HCT116 (cell line): ENCODE measurements around the gene ATAD3A. TPM values are rescaled to one million over a fixed set of nuclear protein-coding genes. Genes with fewer than 3 reads are reported as not detected.

Experiments
- ATAC-seq: fragments of 200-7000 bp; cut with Tn5 transposase; 2 replicates; pipeline ENCODE4 v1.9.1; 2020; ENCODE audit warnings: mild to moderate bottlenecking, moderate library complexity
- BruUV-seq: library from RNA; stranded (reverse); fragments of 400-500 nt; replicated peaks from 2 replicates; lab custom pipeline; 2021; lab: Mats Ljungman, UMichigan
- CTCF ChIA-PET: fragments of 300-600 bp; sonication (Branson Sonifier 250); formaldehyde crosslinking; loops from one replicate; lab custom pipeline; 2021; ENCODE audit warnings: antibody characterized with exemption; lab: Charles Lee
- POLR2A ChIA-PET: fragments of 300-600, 350-600 bp; sonication (Branson Sonifier 250); formaldehyde crosslinking; loops from one replicate; lab custom pipeline; 2021; ENCODE audit warnings: antibody characterized with exemption; lab: Charles Lee
- RAD21 ChIA-PET, 2 experiments: fragments of 300-600 bp; sonication (Branson Sonifier 250); formaldehyde crosslinking; loops; one replicate each; lab custom pipeline; 2023; ENCODE audit warnings: low total read pairs in 2 of 2; ENCODE audit not compliant: uncharacterized antibody in 2 of 2, unreplicated experiment in 2 of 2, low non-redundant PET in 1 of 2; lab: Charles Lee
- DNase-seq: peaks from one replicate; pipeline ENCODE4 v3.0.0-alpha.2; 2010; ENCODE audit warnings: low read depth, low spot score
- H2AFZ ChIP-seq: fragments of 200-600 bp; shearing (Covaris generic), sonication (generic); 2 replicates; pipeline ENCODE4 v1.6.1; 2017; ENCODE audit warnings: low read depth, mixed run types, mixed read lengths, antibody characterized with exemption, low read length; ENCODE audit not compliant: poor library complexity, severe bottlenecking
- H3K27ac ChIP-seq: 2 replicates; pipeline ENCODE4 v1.5.1; 2012; ENCODE audit warnings: low read depth, low read length
- H3K27me3 ChIP-seq: fragments of 200-600 bp; sonication (generic); 2 replicates; pipeline ENCODE4 v1.6.1; 2016; ENCODE audit warnings: mixed run types, low read length, mixed read lengths; ENCODE audit not compliant: insufficient read depth
- H3K36me3 ChIP-seq, 2 experiments: fragments of 200-500 bp in 1 of 2; fragments of 200-600 bp in 1 of 2; sonication (Bioruptor generic) in 1 of 2; sonication (generic) in 1 of 2; 2 replicates each; pipeline versions ENCODE4 v1.5.1 to v1.6.1; 2014 to 2016; ENCODE audit warnings: low read length in 2 of 2, inconsistent platforms in 1 of 2, mixed read lengths in 1 of 2, mixed run types in 1 of 2; ENCODE audit not compliant: insufficient read depth in 2 of 2, control insufficient read depth in 1 of 2
- H3K4me1 ChIP-seq, 2 experiments: fragments of 200-600 bp in 1 of 2; sonication (generic) in 1 of 2; 2 replicates each; pipeline versions ENCODE4 v1.5.1 to v1.6.1; 2012 to 2017; ENCODE audit warnings: low read length in 2 of 2, inconsistent platforms in 1 of 2, mild to moderate bottlenecking in 1 of 2, mixed read lengths in 1 of 2, mixed run types in 1 of 2, moderate library complexity in 1 of 2; ENCODE audit not compliant: insufficient read depth in 2 of 2, control insufficient read depth in 1 of 2
- H3K4me2 ChIP-seq: fragments of 200-600 bp; sonication (generic); 2 replicates; pipeline ENCODE4 v1.6.1; 2017; ENCODE audit warnings: mixed run types, low read length, mixed read lengths
- H3K4me3 ChIP-seq, 2 experiments: fragments of 200-600 bp in 1 of 2; sonication (generic) in 1 of 2; replicated peaks in 1 of 2; 2 replicates each; pipeline ENCODE4 v1.5.1; 2011 to 2016; ENCODE audit warnings: low read length in 2 of 2, control low read depth in 1 of 2, low read depth in 1 of 2, mild to moderate bottlenecking in 1 of 2, mixed read lengths in 1 of 2, mixed run types in 1 of 2
- H3K79me2 ChIP-seq: fragments of 200-600 bp; sonication (generic); 2 replicates; pipeline ENCODE4 v1.6.1; 2017; ENCODE audit warnings: mild to moderate bottlenecking, mixed run types, low read length, moderate library complexity, mixed read lengths; ENCODE audit not compliant: insufficient read depth
- H3K9ac ChIP-seq: fragments of 200-600 bp; sonication (generic); 2 replicates; pipeline ENCODE4 v1.6.1; 2016; ENCODE audit warnings: low read length, mixed read lengths
- H3K9me2 ChIP-seq: fragments of 200-600 bp; sonication (generic), shearing (Covaris generic); 2 replicates; pipeline ENCODE4 v1.6.1; 2017; ENCODE audit warnings: mixed run types, mild to moderate bottlenecking, moderate library complexity; ENCODE audit not compliant: insufficient read depth
- H3K9me3 ChIP-seq, 2 experiments: fragments of 200-500 bp in 1 of 2; fragments of 200-600 bp in 1 of 2; sonication (Bioruptor generic) in 1 of 2; sonication (generic) in 1 of 2; 2 replicates each; pipeline ENCODE4 v1.6.1; 2014 to 2017; ENCODE audit warnings: low read length in 2 of 2, mixed read lengths in 2 of 2, inconsistent platforms in 1 of 2, low read depth in 1 of 2, mild to moderate bottlenecking in 1 of 2, mixed run types in 1 of 2, moderate library complexity in 1 of 2; ENCODE audit not compliant: control insufficient read depth in 1 of 2, insufficient read depth in 1 of 2
- H4K20me1 ChIP-seq: fragments of 200-600 bp; sonication (generic), shearing (Covaris generic); 2 replicates; pipeline ENCODE4 v1.6.1; 2017; ENCODE audit warnings: mixed run types, mild to moderate bottlenecking, moderate library complexity; ENCODE audit not compliant: insufficient read depth
- CBX3 ChIP-seq: IDR thresholded peaks from 2 replicates; pipeline ENCODE4 v1.6.1; 2012; ENCODE audit warnings: low read depth
- CEBPB ChIP-seq: IDR thresholded peaks from 2 replicates; pipeline ENCODE4 v1.6.1; 2012; ENCODE audit warnings: low read depth
- ELF1 ChIP-seq: IDR thresholded peaks from 2 replicates; pipeline ENCODE4 v1.6.1; 2012; ENCODE audit warnings: low read depth, borderline replicate concordance
- EZH2 ChIP-seq: fragments of 200-600 bp; sonication (generic); IDR thresholded peaks from 2 replicates; pipeline ENCODE4 v1.6.1; 2017; ENCODE audit warnings: antibody characterized with exemption, mixed run types
- EZH2phosphoT487 ChIP-seq: fragments of 200-600 bp; IDR thresholded peaks from 2 replicates; pipeline ENCODE4 v1.6.1; 2018; ENCODE audit warnings: antibody characterized with exemption, borderline replicate concordance
- FOSL1 ChIP-seq: IDR thresholded peaks from 2 replicates; pipeline ENCODE4 v1.6.1; 2012; ENCODE audit warnings: low read depth
- POLR2A ChIP-seq: IDR thresholded peaks from 2 replicates; pipeline ENCODE4 v1.7.0; 2011; ENCODE audit warnings: borderline replicate concordance; ENCODE audit not compliant: insufficient read depth, insufficient read length; ENCODE audit errors: extremely low read depth
- POLR2AphosphoS5 ChIP-seq: IDR thresholded peaks from 2 replicates; pipeline ENCODE4 v1.6.1; 2011; ENCODE audit warnings: mild to moderate bottlenecking, low read depth, low read length, moderate library complexity
- RAD21 ChIP-seq: IDR thresholded peaks from 2 replicates; pipeline ENCODE4 v1.6.1; 2012; ENCODE audit warnings: low read depth, mild to moderate bottlenecking
- SIN3A ChIP-seq: IDR thresholded peaks from 2 replicates; pipeline ENCODE4 v1.6.1; 2012; ENCODE audit warnings: low read depth
- SP1 ChIP-seq: IDR thresholded peaks from 2 replicates; pipeline ENCODE4 v1.6.1; 2012; ENCODE audit warnings: low read depth
- SRF ChIP-seq: IDR thresholded peaks from 2 replicates; pipeline ENCODE4 v1.6.1; 2012; ENCODE audit warnings: low read depth
- TCF7L2 ChIP-seq: IDR thresholded peaks from 2 replicates; pipeline ENCODE4 v1.7.0; 2011; ENCODE audit warnings: borderline replicate concordance, inconsistent platforms; ENCODE audit not compliant: insufficient read depth, insufficient read length; ENCODE audit errors: extremely low read depth
- YY1 ChIP-seq: IDR thresholded peaks from 2 replicates; pipeline ENCODE4 v1.6.1; 2011; ENCODE audit warnings: low read length, low read depth, moderate library complexity, mild to moderate bottlenecking; ENCODE audit not compliant: insufficient replicate concordance; ENCODE audit errors: extremely low read depth
- ZFX ChIP-seq: fragments of 450-650 bp; IDR thresholded peaks from 2 replicates; pipeline ENCODE4 v1.6.1; 2017
- ZNF274 ChIP-seq: fragments of 200-500 bp; sonication (Bioruptor generic); IDR thresholded peaks from 2 replicates; pipeline ENCODE4 v1.6.1; 2014; ENCODE audit warnings: mild to moderate bottlenecking, low read depth, low read length, inconsistent platforms
- intact Hi-C: fragments of 100-400 bp; cut with micrococcal nuclease; formaldehyde crosslinking; loops from 2 replicates; pipeline ENCODE4 v1.10.0; 2022
- total RNA-seq: library from RNA; stranded (reverse); gene quantifications from one replicate; pipeline ENCODE4 v1.2.1, GENCODE V29; 2021; ENCODE audit not compliant: unreplicated experiment
- TF ChIP-seq, protein P1 (sequence below): IDR thresholded peaks from 2 replicates; pipeline ENCODE4 v1.6.1; 2012; ENCODE audit warnings: low read depth
- TF ChIP-seq, protein P2 (sequence below): IDR thresholded peaks from 2 replicates; pipeline ENCODE4 v1.6.1; 2011; ENCODE audit warnings: mild to moderate bottlenecking, low read length, moderate library complexity; ENCODE audit not compliant: insufficient replicate concordance; ENCODE audit errors: extremely low read depth

ATAD3A gene
- total RNA-seq, 1 experiment from 2014 or later, result 92.3 TPM

DNA sequence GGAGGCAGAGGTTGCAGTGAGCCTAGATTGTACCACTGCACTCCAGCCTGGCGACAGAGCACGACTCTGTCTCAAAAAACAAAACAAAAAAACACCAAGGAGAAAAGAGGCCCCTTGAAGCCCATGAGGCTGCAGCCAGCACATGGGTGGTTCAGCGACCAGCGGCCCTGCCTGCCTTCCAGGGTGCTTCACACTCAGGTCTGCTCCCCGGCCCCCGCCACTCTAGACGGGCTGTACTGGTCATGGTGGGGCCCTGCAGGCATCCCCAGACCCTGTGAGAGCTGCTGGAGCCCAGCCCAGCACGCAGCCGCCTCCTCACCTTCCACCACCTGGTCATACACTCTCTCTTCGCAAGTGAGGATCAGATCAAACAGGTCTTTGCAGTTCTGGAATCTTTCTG lies 32.6 kb downstream of the ATAD3A start (continued):
- TF ChIP-seq, protein P1, sequence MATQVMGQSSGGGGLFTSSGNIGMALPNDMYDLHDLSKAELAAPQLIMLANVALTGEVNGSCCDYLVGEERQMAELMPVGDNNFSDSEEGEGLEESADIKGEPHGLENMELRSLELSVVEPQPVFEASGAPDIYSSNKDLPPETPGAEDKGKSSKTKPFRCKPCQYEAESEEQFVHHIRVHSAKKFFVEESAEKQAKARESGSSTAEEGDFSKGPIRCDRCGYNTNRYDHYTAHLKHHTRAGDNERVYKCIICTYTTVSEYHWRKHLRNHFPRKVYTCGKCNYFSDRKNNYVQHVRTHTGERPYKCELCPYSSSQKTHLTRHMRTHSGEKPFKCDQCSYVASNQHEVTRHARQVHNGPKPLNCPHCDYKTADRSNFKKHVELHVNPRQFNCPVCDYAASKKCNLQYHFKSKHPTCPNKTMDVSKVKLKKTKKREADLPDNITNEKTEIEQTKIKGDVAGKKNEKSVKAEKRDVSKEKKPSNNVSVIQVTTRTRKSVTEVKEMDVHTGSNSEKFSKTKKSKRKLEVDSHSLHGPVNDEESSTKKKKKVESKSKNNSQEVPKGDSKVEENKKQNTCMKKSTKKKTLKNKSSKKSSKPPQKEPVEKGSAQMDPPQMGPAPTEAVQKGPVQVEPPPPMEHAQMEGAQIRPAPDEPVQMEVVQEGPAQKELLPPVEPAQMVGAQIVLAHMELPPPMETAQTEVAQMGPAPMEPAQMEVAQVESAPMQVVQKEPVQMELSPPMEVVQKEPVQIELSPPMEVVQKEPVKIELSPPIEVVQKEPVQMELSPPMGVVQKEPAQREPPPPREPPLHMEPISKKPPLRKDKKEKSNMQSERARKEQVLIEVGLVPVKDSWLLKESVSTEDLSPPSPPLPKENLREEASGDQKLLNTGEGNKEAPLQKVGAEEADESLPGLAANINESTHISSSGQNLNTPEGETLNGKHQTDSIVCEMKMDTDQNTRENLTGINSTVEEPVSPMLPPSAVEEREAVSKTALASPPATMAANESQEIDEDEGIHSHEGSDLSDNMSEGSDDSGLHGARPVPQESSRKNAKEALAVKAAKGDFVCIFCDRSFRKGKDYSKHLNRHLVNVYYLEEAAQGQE, result no peak
- TF ChIP-seq EZH2phosphoT487 (no peak), ZFX (no peak), CBX3 (no peak)

GRCh38 chr1:1545946-1546737 lies 34.2 kb downstream of the ATAD3A start:
- Histone ChIP-seq H3K4me1 (no peaks in the 10 kb centered on the region), H3K9me2 (no peaks in the 10 kb centered on the region), H3K9ac (no peak overlapping the region), H3K36me3 (peaks cover 0 to 2% of the 10 kb centered on the region in 2 experiments; a peak in 1 of 4 replicates), H3K27me3 (no peaks in the 10 kb centered on the region), H2AFZ (no peak overlapping the region), H4K20me1 (no peaks in the 10 kb centered on the region), H3K9me3 (no peaks in the 10 kb centered on the region), H3K27ac (no peak overlapping the region), H3K4me2 (no peak overlapping the region), H3K4me3 (no peak overlapping the region), H3K79me2 (peaks cover 16% of the 10 kb centered on the region; the same call in 1 of the 2 replicates)
- RAD21 ChIA-PET, result no interaction called here
- POLR2A ChIA-PET, result no interaction called here
- ATAC-seq, result no peak
- no peak for DNase-seq
- CTCF ChIA-PET, result no interaction called here
- BruUV-seq, result no TSS peak
- intact Hi-C loops, result no loop called here
- TF ChIP-seq POLR2AphosphoS5 (no peak), ELF1 (no peak), ZFX (no peak), TCF7L2 (no peak), SIN3A (no peak), EZH2 (no peak), SP1 (no peak), CEBPB (no peak), YY1 (no peak), ZNF274 (no peak), FOSL1 (no peak), SRF (no peak), RAD21 (no peak), CBX3 (no peak), POLR2A (no peak)
- TF ChIP-seq, protein P2, sequence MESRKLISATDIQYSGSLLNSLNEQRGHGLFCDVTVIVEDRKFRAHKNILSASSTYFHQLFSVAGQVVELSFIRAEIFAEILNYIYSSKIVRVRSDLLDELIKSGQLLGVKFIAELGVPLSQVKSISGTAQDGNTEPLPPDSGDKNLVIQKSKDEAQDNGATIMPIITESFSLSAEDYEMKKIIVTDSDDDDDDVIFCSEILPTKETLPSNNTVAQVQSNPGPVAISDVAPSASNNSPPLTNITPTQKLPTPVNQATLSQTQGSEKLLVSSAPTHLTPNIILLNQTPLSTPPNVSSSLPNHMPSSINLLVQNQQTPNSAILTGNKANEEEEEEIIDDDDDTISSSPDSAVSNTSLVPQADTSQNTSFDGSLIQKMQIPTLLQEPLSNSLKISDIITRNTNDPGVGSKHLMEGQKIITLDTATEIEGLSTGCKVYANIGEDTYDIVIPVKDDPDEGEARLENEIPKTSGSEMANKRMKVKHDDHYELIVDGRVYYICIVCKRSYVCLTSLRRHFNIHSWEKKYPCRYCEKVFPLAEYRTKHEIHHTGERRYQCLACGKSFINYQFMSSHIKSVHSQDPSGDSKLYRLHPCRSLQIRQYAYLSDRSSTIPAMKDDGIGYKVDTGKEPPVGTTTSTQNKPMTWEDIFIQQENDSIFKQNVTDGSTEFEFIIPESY, result no peak
